IPS-15b (cell line): ENCODE measurements around the gene CHCHD3.

Experiments
- H3K27me3 ChIP-seq: one replicate; pipeline ENCODE4 v1.6.1; 2013; ENCODE audit warnings: low read length; ENCODE audit not compliant: control insufficient read depth, insufficient read depth
- H3K36me3 ChIP-seq: one replicate; pipeline ENCODE4 v1.6.1; 2013; ENCODE audit warnings: low read length; ENCODE audit not compliant: control insufficient read depth, insufficient read depth
- H3K4me1 ChIP-seq: one replicate; pipeline ENCODE4 v1.6.1; 2013; ENCODE audit warnings: mild to moderate bottlenecking, low read length; ENCODE audit not compliant: control insufficient read depth, insufficient read depth
- H3K4me3 ChIP-seq: one replicate; pipeline ENCODE4 v1.5.1; 2013; ENCODE audit warnings: low read depth, low read length
- H3K9ac ChIP-seq: one replicate; pipeline ENCODE4 v1.6.1; 2013; ENCODE audit warnings: low read depth, mild to moderate bottlenecking, low read length
- H3K9me3 ChIP-seq: one replicate; pipeline ENCODE4 v1.6.1; 2013; ENCODE audit warnings: mild to moderate bottlenecking, low read length; ENCODE audit not compliant: control insufficient read depth, insufficient read depth

The CHCHD3 gene

GRCh38 chr7:132846086-132846485 is 235.8 kb downstream of the CHCHD3 start:
- Histone ChIP-seq H3K9me3 (no peaks in the 10 kb centered on the region), H3K36me3 (no peaks in the 10 kb centered on the region), H3K4me1 (no peaks in the 10 kb centered on the region), H3K27me3 (no peaks in the 10 kb centered on the region), H3K9ac (no peak overlapping the region), H3K4me3 (no peak overlapping the region)

DNA sequence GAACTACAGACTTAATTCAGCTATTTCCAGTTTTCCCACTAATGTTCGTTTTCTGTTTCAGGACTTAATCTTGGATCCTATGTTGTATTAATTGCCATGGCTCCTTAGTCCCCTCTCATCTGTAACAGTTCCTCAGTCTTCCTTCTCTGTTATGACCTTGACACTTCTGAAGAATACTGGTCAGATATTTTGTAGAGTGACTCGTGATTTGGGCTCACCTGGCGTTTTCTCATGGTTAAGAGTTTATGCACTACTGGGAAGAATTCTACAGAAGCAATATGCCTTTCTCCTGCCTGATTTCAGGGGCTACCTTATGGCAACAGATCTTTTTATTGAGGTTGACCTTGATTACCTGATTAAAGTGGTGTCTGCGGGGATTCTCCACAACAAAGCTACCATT is 239.4 kb downstream of the CHCHD3 start:
- no peaks in the 10 kb centered on the region for H3K4me1 ChIP-seq
- no peaks in the 10 kb centered on the region for H3K36me3 ChIP-seq
- H3K9ac ChIP-seq = no peak overlapping the region
- no peak overlapping the region for H3K4me3 ChIP-seq
- H3K9me3 ChIP-seq = no peaks in the 10 kb centered on the region
- no peaks in the 10 kb centered on the region for H3K27me3 ChIP-seq

GRCh38 chr7:132840199-132840598 is 241.7 kb downstream of the CHCHD3 start:
- Histone ChIP-seq H3K27me3 (no peaks in the 10 kb centered on the region), H3K4me1 (no peaks in the 10 kb centered on the region), H3K9me3 (no peaks in the 10 kb centered on the region), H3K4me3 (no peak overlapping the region), H3K9ac (no peak overlapping the region), H3K36me3 (no peaks in the 10 kb centered on the region)

DNA sequence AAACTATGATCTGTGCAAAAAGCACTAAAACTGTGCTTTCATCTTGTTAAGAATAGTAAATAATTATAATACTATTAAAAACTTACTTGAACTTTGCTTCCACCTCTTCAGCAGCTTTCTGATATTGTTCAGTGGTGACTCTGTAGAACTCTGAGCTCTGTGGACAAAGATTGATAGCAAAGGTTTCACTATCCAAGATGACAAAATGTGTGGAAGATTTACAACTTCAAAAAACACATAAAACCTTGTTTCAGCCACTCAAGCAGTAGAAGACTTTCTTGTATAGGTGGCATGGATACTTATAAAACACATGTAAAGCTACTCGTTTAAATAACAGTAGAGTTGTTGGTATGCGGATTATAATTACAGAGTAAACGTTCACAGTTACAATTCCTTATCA is 243.6 kb downstream of the CHCHD3 start:
- Histone ChIP-seq H3K9me3 (no peaks in the 10 kb centered on the region), H3K9ac (no peak overlapping the region), H3K4me3 (no peak overlapping the region), H3K36me3 (no peaks in the 10 kb centered on the region), H3K27me3 (no peaks in the 10 kb centered on the region), H3K4me1 (no peaks in the 10 kb centered on the region)

- Histone ChIP-seq H3K9ac (no peak overlapping the region), H3K4me1 (no peaks in the 10 kb centered on the region), H3K4me3 (no peak overlapping the region), H3K9me3 (no peaks in the 10 kb centered on the region), H3K36me3 (no peaks in the 10 kb centered on the region), H3K27me3 (no peaks in the 10 kb centered on the region)
Measured at GRCh38 chr7:132837529-132837928, 244.4 kb downstream of the CHCHD3 start.

DNA sequence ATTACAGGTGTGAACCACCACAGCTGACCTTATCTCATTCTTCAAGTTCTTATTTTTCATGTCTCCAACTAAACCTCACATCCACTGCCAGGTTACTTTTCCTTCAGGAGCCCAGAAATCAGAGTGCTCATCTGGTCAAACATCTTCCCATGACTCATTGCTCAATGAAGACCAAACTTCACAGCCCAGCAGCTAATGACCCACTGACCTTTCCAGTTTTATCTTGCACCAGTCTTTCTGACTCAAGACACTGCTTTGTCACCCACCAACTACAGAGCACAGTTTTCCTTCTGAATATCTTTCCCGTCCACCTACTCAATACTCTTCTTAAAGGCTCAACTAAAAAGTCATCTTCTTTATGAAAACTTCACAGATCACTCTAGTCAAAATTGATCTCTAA is 245.1 kb downstream of the CHCHD3 start:
- no peaks in the 10 kb centered on the region for H3K27me3 ChIP-seq
- H3K36me3 ChIP-seq = no peaks in the 10 kb centered on the region
- H3K4me3 ChIP-seq = no peak overlapping the region
- H3K4me1 ChIP-seq = no peaks in the 10 kb centered on the region
- H3K9me3 ChIP-seq = no peaks in the 10 kb centered on the region
- H3K9ac ChIP-seq = no peak overlapping the region

DNA sequence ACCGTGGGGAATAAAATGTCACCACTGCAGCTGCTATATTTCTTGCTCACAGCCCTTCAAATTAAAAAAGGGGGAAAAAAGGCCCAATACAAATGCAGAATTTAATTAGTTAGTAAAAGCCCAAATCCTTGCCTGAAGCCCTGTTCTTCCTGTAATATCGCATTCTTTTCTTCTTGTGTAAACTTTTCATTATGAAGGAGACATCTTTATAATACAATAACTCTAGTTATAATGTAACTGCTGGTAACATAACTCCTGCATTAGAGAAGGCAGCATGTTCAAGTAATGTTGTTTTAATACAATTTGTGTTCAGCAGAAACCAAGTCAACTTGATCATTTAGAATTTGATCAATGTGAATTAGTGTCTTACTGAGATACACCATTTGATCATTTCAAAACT is 250.9 kb downstream of the CHCHD3 start:
- no peaks in the 10 kb centered on the region for H3K9me3 ChIP-seq
- no peaks in the 10 kb centered on the region for H3K27me3 ChIP-seq
- no peak overlapping the region for H3K9ac ChIP-seq
- H3K4me3 ChIP-seq = no peak overlapping the region
- H3K4me1 ChIP-seq = no peaks in the 10 kb centered on the region
- H3K36me3 ChIP-seq = no peaks in the 10 kb centered on the region

- no peak overlapping the region for H3K9ac ChIP-seq
- no peaks in the 10 kb centered on the region for H3K9me3 ChIP-seq
- H3K27me3 ChIP-seq = no peaks in the 10 kb centered on the region
- no peaks in the 10 kb centered on the region for H3K4me1 ChIP-seq
- no peaks in the 10 kb centered on the region for H3K36me3 ChIP-seq
- H3K4me3 ChIP-seq = no peak overlapping the region
Measured at GRCh38 chr7:132828502-132828901, 253.4 kb downstream of the CHCHD3 start.

GRCh38 chr7:132825932-132826835 is 255.7 kb downstream of the CHCHD3 start:
- H3K4me3 ChIP-seq = no peak overlapping the region
- no peak overlapping the region for H3K9ac ChIP-seq
- H3K9me3 ChIP-seq = no peaks in the 10 kb centered on the region
- H3K36me3 ChIP-seq = no peaks in the 10 kb centered on the region
- no peaks in the 10 kb centered on the region for H3K27me3 ChIP-seq
- H3K4me1 ChIP-seq = no peaks in the 10 kb centered on the region

- no peak overlapping the region for H3K9ac ChIP-seq
- no peaks in the 10 kb centered on the region for H3K9me3 ChIP-seq
- no peak overlapping the region for H3K4me3 ChIP-seq
- H3K36me3 ChIP-seq = no peaks in the 10 kb centered on the region
- H3K27me3 ChIP-seq = no peaks in the 10 kb centered on the region
- no peaks in the 10 kb centered on the region for H3K4me1 ChIP-seq
Measured at GRCh38 chr7:132825222-132825621, 256.7 kb downstream of the CHCHD3 start.

DNA sequence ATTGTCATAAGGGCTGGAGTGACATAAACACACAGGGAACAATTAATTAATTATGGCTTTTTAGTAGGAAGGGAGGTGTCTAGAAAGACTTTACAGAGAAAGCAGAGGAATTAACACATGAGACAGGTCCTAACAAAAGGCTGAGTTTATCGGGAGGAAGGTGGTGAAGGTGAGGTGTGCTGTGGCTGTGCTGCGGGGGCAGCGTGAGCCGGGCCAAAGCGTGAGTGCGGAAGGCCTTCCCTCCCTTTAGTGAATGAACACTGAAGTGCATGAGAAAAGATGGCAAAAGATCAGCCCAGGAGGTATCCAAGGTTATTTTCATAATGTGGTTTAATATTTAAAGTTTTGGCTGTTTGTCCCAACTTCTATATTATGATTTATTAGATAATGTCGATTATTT is 262.2 kb downstream of the CHCHD3 start:
- Histone ChIP-seq H3K4me1 (no peaks in the 10 kb centered on the region), H3K4me3 (no peak overlapping the region), H3K36me3 (no peaks in the 10 kb centered on the region), H3K9me3 (no peaks in the 10 kb centered on the region), H3K27me3 (no peaks in the 10 kb centered on the region), H3K9ac (no peak overlapping the region)

DNA sequence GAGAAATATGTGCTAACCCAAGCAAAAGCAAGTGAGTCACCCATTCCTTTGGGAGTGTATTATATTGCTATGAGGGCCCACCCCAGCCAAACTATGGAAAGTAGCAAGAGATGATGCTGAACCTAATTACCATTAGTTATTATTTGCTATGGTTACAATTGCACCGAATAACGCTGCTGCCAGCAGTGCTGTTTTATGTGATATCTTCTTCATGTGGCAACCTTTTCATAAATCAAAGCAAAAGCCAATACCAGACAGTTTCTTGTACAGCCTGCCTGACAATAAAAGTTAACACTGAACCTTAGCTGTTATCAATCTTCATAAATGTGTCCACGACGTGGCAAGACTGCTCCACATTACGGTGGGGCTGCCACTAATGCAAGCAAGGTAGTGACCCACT is 263.9 kb downstream of the CHCHD3 start:
- Histone ChIP-seq H3K4me3 (no peak overlapping the region), H3K4me1 (no peaks in the 10 kb centered on the region), H3K9me3 (no peaks in the 10 kb centered on the region), H3K27me3 (no peaks in the 10 kb centered on the region), H3K9ac (no peak overlapping the region), H3K36me3 (no peaks in the 10 kb centered on the region)
